Measurements from ENCODE around the gene DEGS1.

Gene DEGS1

DNA sequence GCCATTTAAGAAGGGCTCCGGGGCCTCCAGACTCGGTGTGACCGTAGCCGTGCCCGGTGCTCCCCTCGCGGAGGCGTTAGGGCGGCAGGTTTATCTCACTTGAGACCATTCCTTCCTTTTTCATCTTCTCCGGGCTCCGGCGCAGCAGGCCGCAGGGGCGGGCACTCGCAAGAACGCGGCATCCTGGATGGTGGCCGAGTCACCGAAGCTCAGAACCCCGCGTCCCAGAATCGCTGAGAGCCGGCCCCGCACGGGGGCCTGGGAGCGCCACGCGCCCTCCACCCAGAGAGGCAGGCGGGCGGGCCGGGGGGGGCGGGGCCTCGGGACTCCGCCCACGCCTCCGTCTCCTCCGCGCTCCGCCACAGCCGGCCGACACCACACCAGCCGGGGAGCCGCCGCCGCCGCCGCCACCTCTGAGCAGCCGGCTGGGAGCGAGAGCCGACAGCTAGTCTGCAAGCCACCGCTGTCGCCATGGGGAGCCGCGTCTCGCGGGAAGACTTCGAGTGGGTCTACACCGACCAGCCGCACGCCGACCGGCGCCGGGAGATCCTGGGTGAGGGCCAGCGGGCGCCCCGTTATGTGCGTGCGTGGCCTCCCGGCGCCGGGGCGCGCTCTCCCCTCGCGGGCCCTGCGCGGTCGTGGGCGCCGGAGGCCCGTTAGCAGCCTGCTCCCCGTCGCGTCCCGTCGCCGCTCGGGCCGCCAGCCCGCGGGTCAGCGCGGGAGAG, at the start of gene DEGS1 (continued):
- TF ChIP-seq, protein P1, sequence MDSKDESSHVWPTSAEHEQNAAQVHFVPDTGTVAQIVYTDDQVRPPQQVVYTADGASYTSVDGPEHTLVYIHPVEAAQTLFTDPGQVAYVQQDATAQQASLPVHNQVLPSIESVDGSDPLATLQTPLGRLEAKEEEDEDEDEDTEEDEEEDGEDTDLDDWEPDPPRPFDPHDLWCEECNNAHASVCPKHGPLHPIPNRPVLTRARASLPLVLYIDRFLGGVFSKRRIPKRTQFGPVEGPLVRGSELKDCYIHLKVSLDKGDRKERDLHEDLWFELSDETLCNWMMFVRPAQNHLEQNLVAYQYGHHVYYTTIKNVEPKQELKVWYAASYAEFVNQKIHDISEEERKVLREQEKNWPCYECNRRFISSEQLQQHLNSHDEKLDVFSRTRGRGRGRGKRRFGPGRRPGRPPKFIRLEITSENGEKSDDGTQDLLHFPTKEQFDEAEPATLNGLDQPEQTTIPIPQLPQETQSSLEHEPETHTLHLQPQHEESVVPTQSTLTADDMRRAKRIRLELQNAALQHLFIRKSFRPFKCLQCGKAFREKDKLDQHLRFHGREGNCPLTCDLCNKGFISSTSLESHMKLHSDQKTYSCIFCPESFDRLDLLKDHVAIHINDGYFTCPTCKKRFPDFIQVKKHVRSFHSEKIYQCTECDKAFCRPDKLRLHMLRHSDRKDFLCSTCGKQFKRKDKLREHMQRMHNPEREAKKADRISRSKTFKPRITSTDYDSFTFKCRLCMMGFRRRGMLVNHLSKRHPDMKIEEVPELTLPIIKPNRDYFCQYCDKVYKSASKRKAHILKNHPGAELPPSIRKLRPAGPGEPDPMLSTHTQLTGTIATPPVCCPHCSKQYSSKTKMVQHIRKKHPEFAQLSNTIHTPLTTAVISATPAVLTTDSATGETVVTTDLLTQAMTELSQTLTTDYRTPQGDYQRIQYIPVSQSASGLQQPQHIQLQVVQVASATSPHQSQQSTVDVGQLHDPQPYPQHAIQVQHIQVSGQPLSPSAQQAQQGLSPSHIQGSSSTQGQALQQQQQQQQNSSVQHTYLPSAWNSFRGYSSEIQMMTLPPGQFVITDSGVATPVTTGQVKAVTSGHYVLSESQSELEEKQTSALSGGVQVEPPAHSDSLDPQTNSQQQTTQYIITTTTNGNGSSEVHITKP (tag by site-specific recombination; IDR thresholded peaks at IDR 0.05): peak; percentile 69
- TF ChIP-seq ZNF513 (tag by site-specific recombination; IDR thresholded peaks at IDR 0.05) (no peak; the same call in none of the 2 replicates), ZNF157 (tag by site-specific recombination; IDR thresholded peaks at IDR 0.05) (no peak), ZNF776 (tag by site-specific recombination; IDR thresholded peaks at IDR 0.05; ENCODE audit: borderline replicate concordance) (no peak), ZNF18 (tag by site-specific recombination; IDR thresholded peaks at IDR 0.05) (no peak; the same call in 1 of the 2 replicates), OSR2 (tag by site-specific recombination; IDR thresholded peaks at IDR 0.05) (no peak), GFI1B (tag by site-specific recombination; IDR thresholded peaks at IDR 0.05) (no peak), ZNF223 (tag by site-specific recombination; IDR thresholded peaks at IDR 0.05) (no peak), ZNF214 (tag by site-specific recombination; IDR thresholded peaks at IDR 0.05; ENCODE audit: borderline replicate concordance) (no peak), ZNF114 (tag by site-specific recombination; IDR thresholded peaks at IDR 0.05) (no peak), ZNF10 (tag by site-specific recombination; IDR thresholded peaks at IDR 0.05) (no peak), ZNF26 (tag by site-specific recombination; IDR thresholded peaks at IDR 0.05) (no peak), ZXDB (tag by site-specific recombination; IDR thresholded peaks at IDR 0.05) (peak; percentile 91), ZNF146 (tag by site-specific recombination; IDR thresholded peaks at IDR 0.05) (no peak), SP2 (tag by site-specific recombination; IDR thresholded peaks at IDR 0.05) (peak; percentile 86), ZNF354C (tag by site-specific recombination; IDR thresholded peaks at IDR 0.05; ENCODE audit: borderline replicate concordance, low read depth) (no peak), ZNF521 (tag by site-specific recombination; IDR thresholded peaks at IDR 0.05) (no peak), KLF10 (tag by site-specific recombination; IDR thresholded peaks at IDR 0.05) (peak; percentile 46), ZNF560 (tag by site-specific recombination; IDR thresholded peaks at IDR 0.05; ENCODE audit: borderline replicate concordance) (0 out of 2 replicates have a peak, but pooled peaks have one; percentile 55), ZFHX2 (tag by site-specific recombination; conservative IDR thresholded peaks at IDR 0.05) (peak; percentile 77), ZNF48 (tag by site-specific recombination; IDR thresholded peaks at IDR 0.05) (no peak), ZNF654 (tag by site-specific recombination; IDR thresholded peaks at IDR 0.05; ENCODE audit: low read depth) (no peak)
- TF ChIP-seq, protein P2, sequence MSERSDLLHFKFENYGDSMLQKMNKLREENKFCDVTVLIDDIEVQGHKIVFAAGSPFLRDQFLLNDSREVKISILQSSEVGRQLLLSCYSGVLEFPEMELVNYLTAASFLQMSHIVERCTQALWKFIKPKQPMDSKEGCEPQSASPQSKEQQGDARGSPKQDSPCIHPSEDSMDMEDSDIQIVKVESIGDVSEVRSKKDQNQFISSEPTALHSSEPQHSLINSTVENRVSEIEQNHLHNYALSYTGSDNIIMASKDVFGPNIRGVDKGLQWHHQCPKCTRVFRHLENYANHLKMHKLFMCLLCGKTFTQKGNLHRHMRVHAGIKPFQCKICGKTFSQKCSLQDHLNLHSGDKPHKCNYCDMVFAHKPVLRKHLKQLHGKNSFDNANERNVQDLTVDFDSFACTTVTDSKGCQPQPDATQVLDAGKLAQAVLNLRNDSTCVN (tag by site-specific recombination; optimal IDR thresholded peaks at IDR 0.05): peak; percentile 93
- TF ChIP-seq, protein P3, sequence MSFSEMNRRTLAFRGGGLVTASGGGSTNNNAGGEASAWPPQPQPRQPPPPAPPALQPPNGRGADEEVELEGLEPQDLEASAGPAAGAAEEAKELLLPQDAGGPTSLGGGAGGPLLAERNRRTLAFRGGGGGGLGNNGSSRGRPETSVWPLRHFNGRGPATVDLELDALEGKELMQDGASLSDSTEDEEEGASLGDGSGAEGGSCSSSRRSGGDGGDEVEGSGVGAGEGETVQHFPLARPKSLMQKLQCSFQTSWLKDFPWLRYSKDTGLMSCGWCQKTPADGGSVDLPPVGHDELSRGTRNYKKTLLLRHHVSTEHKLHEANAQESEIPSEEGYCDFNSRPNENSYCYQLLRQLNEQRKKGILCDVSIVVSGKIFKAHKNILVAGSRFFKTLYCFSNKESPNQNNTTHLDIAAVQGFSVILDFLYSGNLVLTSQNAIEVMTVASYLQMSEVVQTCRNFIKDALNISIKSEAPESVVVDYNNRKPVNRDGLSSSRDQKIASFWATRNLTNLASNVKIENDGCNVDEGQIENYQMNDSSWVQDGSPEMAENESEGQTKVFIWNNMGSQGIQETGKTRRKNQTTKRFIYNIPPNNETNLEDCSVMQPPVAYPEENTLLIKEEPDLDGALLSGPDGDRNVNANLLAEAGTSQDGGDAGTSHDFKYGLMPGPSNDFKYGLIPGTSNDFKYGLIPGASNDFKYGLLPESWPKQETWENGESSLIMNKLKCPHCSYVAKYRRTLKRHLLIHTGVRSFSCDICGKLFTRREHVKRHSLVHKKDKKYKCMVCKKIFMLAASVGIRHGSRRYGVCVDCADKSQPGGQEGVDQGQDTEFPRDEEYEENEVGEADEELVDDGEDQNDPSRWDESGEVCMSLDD (tag by site-specific recombination; IDR thresholded peaks at IDR 0.05): peak; percentile 47; the same call in 1 of the 2 replicates

Data from HEK293 (cell line).